DND-41 (cell line): ENCODE measurements around the gene RAMP1.
"Not testable (repeated sequence)": the region's sequence is repeated elsewhere in the genome, so short reads cannot be mapped to it uniquely, and the experiment has no call there.

ENCODE experiments used
- ATAC-seq: fragments of 200-7000 bp; cut with Tn5 transposase; 3 replicates; pipeline ENCODE4 v1.9.1; 2021; ENCODE audit warnings: low read depth; ENCODE audit not compliant: insufficient read depth
- DNase-seq: peaks from one replicate; pipeline ENCODE4 v3.0.0-alpha.2; 2020
- H2AFZ ChIP-seq: 2 replicates; pipeline ENCODE4 v1.6.0; 2012; ENCODE audit warnings: low read depth, low read length
- H3K27ac ChIP-seq: 2 replicates; pipeline ENCODE4 v1.5.1; 2012; ENCODE audit warnings: low read length, inconsistent platforms
- H3K27me3 ChIP-seq: fragments of 200-600 bp; sonication (generic); 2 replicates; pipeline ENCODE4 v1.6.0; 2012; ENCODE audit warnings: low read length, mild to moderate bottlenecking, inconsistent platforms; ENCODE audit not compliant: insufficient read depth, poor library complexity
- H3K36me3 ChIP-seq: 2 replicates; pipeline ENCODE4 v1.5.1; 2012; ENCODE audit warnings: low read length, inconsistent platforms; ENCODE audit not compliant: insufficient read depth
- H3K4me1 ChIP-seq: 2 replicates; pipeline ENCODE4 v1.5.1; 2012; ENCODE audit warnings: mild to moderate bottlenecking, low read length; ENCODE audit not compliant: insufficient read depth
- H3K4me2 ChIP-seq: 2 replicates; pipeline ENCODE4 v1.6.0; 2012; ENCODE audit warnings: mild to moderate bottlenecking, moderate library complexity, low read length, inconsistent platforms; ENCODE audit not compliant: insufficient read depth
- H3K4me3 ChIP-seq, 2 experiments: fragments of 200-600 bp in 1 of 2; shearing (Covaris generic) in 1 of 2; 2 replicates each; pipeline ENCODE4 v1.5.1; 2012 to 2016; ENCODE audit warnings: inconsistent platforms in 2 of 2, low read length in 2 of 2, mild to moderate bottlenecking in 2 of 2, low read depth in 1 of 2, moderate library complexity in 1 of 2
- H3K79me2 ChIP-seq: 2 replicates; pipeline ENCODE4 v1.6.0; 2012; ENCODE audit warnings: low read length, inconsistent platforms; ENCODE audit not compliant: insufficient read depth
- H3K9ac ChIP-seq: 2 replicates; pipeline ENCODE4 v1.6.0; 2012; ENCODE audit warnings: low read depth, mild to moderate bottlenecking, inconsistent platforms, low read length, moderate library complexity
- H3K9me3 ChIP-seq: 2 replicates; pipeline ENCODE4 v1.5.1; 2012; ENCODE audit warnings: low read length, moderate library complexity, mild to moderate bottlenecking, inconsistent platforms; ENCODE audit not compliant: insufficient read depth, severe bottlenecking
- H4K20me1 ChIP-seq: 2 replicates; pipeline ENCODE4 v1.6.0; 2012; ENCODE audit warnings: low read length; ENCODE audit not compliant: insufficient read depth
- CTCF ChIP-seq: IDR thresholded peaks from 2 replicates; pipeline ENCODE4 v1.5.1; 2012; ENCODE audit warnings: borderline replicate concordance, low read length, moderate library complexity, mild to moderate bottlenecking; ENCODE audit not compliant: poor library complexity, severe bottlenecking; ENCODE audit errors: extremely low read depth
- EZH2 ChIP-seq: IDR thresholded peaks from 3 replicates; pipeline ENCODE4 v1.6.1; 2012; ENCODE audit warnings: borderline replicate concordance, low read depth, mild to moderate bottlenecking, moderate library complexity, low read length, inconsistent platforms; ENCODE audit not compliant: severe bottlenecking

The RAMP1 gene

GRCh38 chr2:237944302-237944701 is 84.9 kb downstream of the RAMP1 start:
- Histone ChIP-seq H3K27me3 (no peaks in the 10 kb centered on the region), H3K4me1 (no peaks in the 10 kb centered on the region), H3K4me2 (no peak overlapping the region), H3K9ac (no peak overlapping the region), H3K79me2 (no peaks in the 10 kb centered on the region), H3K36me3 (no peaks in the 10 kb centered on the region), H2AFZ (no peak overlapping the region), H3K27ac (no peak overlapping the region), H3K4me3 (no peak overlapping the region), H4K20me1 (no peaks in the 10 kb centered on the region), H3K9me3 (peaks cover 18% of the 10 kb centered on the region)
- TF ChIP-seq EZH2, result no peak
- TF ChIP-seq CTCF, result no peak
- ATAC-seq, result no peak
- no peak for DNase-seq

DNA sequence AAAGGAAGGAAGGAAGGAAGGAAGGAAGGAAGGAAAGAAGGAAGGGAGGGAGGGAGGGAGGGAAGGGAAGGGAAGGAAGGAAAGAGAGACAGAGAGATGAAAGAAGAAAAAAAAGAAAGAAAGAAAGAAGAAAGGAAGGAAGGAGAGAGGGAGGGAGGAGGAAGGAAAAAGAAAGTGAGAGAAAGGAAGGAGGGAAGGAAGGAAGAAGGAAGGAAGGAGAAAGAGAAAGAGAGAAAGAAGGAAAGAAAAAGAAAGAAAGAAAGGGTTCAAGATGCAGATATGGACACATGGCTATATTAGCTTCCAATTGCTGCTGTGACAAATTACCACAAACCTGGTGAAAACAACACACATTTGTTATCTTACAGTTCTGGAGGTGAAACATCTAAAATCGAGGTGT is 87.0 kb downstream of the RAMP1 start:
- H2AFZ ChIP-seq, result no peak overlapping the region
- peaks cover 18% of the 10 kb centered on the region for H3K9me3 ChIP-seq
- DNase-seq, result no peak
- H3K4me2 ChIP-seq, result no peak overlapping the region
- no peak overlapping the region for H3K4me3 ChIP-seq
- no peaks in the 10 kb centered on the region for H4K20me1 ChIP-seq
- H3K27ac ChIP-seq, result no peak overlapping the region
- H3K9ac ChIP-seq, result no peak overlapping the region
- no peaks in the 10 kb centered on the region for H3K79me2 ChIP-seq
- no peaks in the 10 kb centered on the region for H3K4me1 ChIP-seq
- H3K36me3 ChIP-seq, result no peaks in the 10 kb centered on the region
- TF ChIP-seq CTCF (no peak), EZH2 (no peak)
- ATAC-seq, result no peak
- no peaks in the 10 kb centered on the region for H3K27me3 ChIP-seq

GRCh38 chr2:237951354-237951753 is 91.9 kb downstream of the RAMP1 start:
- not testable (repeated sequence) for DNase-seq, H3K4me2 ChIP-seq, H3K27me3 ChIP-seq, H3K27ac ChIP-seq, H3K4me3 ChIP-seq, H2AFZ ChIP-seq, H3K79me2 ChIP-seq, H3K36me3 ChIP-seq, H3K4me1 ChIP-seq, H3K9me3 ChIP-seq, H3K9ac ChIP-seq, H4K20me1 ChIP-seq, ATAC-seq

DNA sequence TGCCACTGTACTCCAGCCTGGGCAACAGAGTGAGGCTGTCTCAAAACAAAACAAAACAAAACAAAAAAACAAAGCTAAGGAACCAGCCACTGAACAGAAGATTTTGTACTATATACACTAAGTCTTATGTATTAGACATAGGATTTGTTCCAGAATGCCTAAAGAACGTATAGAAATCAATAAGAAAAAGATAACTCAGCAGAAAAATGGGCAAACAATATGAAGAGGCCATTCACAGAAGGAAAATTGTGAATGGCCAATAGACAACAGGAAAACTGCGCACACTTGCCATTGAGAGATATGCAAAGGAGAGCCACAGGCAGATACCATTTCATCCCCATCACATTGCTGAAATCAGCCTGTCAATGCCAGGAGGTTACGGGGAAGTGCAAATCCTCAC is 92.5 kb downstream of the RAMP1 start:
- TF ChIP-seq CTCF, result no peak
- no peak for TF ChIP-seq EZH2

More for the DNA sequence above, 92.5 kb downstream of the RAMP1 start:
- H3K36me3 ChIP-seq, result no peaks in the 10 kb centered on the region
- H4K20me1 ChIP-seq, result no peaks in the 10 kb centered on the region
- H3K4me3 ChIP-seq, result no peak overlapping the region
- H3K27ac ChIP-seq, result no peak overlapping the region
- no peak overlapping the region for H3K4me2 ChIP-seq
- no peak for DNase-seq
- no peaks in the 10 kb centered on the region for H3K79me2 ChIP-seq
- no peaks in the 10 kb centered on the region for H3K27me3 ChIP-seq
- H2AFZ ChIP-seq, result no peak overlapping the region
- ATAC-seq, result no peak
- no peak overlapping the region for H3K9ac ChIP-seq
- H3K9me3 ChIP-seq, result no peaks in the 10 kb centered on the region
- H3K4me1 ChIP-seq, result no peaks in the 10 kb centered on the region
